ENCODE data around the gene WDFY2.

GRCh38 chr13:51621602-51622001, 37.3 kb downstream of the WDFY2 start:
- TF ChIP-seq YBX1 (IDR thresholded peaks at IDR 0.05) = no peak
- TF ChIP-seq POLR2AphosphoS5 (IDR thresholded peaks at IDR 0.05; ENCODE audit: low read length) = no peak
- no peak for TF ChIP-seq SPI1 (IDR thresholded peaks at IDR 0.05; ENCODE audit: borderline replicate concordance, insufficient read depth, low read depth, low read length)
- TF ChIP-seq, protein P1, sequence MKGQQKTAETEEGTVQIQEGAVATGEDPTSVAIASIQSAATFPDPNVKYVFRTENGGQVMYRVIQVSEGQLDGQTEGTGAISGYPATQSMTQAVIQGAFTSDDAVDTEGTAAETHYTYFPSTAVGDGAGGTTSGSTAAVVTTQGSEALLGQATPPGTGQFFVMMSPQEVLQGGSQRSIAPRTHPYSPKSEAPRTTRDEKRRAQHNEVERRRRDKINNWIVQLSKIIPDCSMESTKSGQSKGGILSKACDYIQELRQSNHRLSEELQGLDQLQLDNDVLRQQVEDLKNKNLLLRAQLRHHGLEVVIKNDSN (IDR thresholded peaks at IDR 0.05; ENCODE audit: borderline replicate concordance, extremely low read length, insufficient read depth, low read depth, low read length) = no peak
- no peak for TF ChIP-seq CTCF (IDR thresholded peaks at IDR 0.05 in 2 of 3, conservative IDR thresholded peaks at IDR 0.05 in 1 of 3; ENCODE audit: control insufficient read depth in 2 of 3, extremely low read depth in 1 of 3, insufficient read depth in 1 of 3, low read depth in 3 of 3, low read length in 3 of 3)
- TF ChIP-seq POLR2AphosphoS2 (IDR thresholded peaks at IDR 0.05; ENCODE audit: low read depth, low read length) = no peak
- TF ChIP-seq ZNF24 (IDR thresholded peaks at IDR 0.05) = no peak
- TF ChIP-seq BMI1 (IDR thresholded peaks at IDR 0.05; ENCODE audit: borderline replicate concordance) = no peak

Data from GM12878 (cell line).